CD4-positive, alpha-beta T cell treated with Interleukin-2 at 100 ng/mL for 4 hours (primary cell): ENCODE data around the gene ATP10D.
"Not testable (repeated sequence)": the region's sequence is repeated elsewhere in the genome, so short reads cannot be mapped to it uniquely, and the experiment has no call there.

Experiments used
- DNase-seq: peaks from one replicate; pipeline ENCODE4 v3.0.0-alpha.2; 2020; ENCODE audit warnings: low spot score

Gene ATP10D

GRCh38 chr4:47485047-47485692 lies at the start of gene ATP10D:
TSS of gene ATP10D (plus strand) at chr4:47485275. CDS start at chr4:47512541, 27,266 bp downstream.
- peak; percentile 69 for DNase-seq

DNA sequence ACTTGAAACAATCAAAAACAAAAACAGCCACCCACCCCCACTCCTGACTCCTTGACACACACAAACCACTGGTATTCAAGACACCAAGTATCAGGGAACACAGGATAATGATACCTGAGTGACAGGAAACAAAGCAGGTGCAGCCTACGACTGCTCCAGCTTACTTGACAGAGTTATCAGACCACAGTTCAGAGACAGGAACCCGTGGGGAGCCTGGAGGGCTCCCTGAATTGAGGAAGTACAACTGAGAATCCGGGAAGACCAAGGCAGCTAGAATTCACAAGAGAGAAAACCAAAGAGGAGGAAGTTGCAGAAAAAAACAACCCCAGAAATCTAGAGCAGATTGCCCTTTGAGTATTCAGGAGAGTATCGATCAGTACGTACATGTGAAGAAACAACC lies 42.1 kb upstream of the ATP10D start:
- no peak for DNase-seq

GRCh38 chr4:47444031-47444430 lies 41.0 kb upstream of the ATP10D start:
- DNase-seq, result no peak

DNA sequence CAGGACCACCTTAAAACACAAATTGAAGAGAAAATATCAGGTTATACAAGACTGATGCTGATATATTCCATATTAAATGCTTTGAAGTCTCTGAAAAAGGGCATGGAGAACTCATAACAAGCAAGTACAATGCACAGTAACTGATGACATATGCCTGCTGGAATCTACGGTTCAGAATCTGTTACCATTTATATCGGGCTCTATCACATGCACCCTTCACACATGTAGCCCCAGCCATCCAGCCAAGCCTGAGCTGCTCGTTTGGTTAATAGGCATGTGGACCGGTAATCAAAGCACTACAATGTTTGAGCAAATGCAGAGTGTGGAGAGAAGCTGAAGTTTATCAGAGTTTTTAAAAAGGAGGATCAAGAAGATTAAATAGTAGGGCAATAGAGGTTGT lies 33.4 kb upstream of the ATP10D start:
- DNase-seq, result no peak

- DNase-seq, result no peak
These were observed 22.3 kb upstream of the ATP10D start for GRCh38 chr4:47462799-47463234.

GRCh38 chr4:47463235-47463956 lies 21.7 kb upstream of the ATP10D start, which contains the start of gene COMMD8:
TSS of gene COMMD8 (minus strand) at chr4:47463702. CDS start at chr4:47463651, 51 bp downstream.
- DNase-seq, result peak; percentile 98

GRCh38 chr4:47465004-47465403 lies 20.1 kb upstream of the ATP10D start:
- DNase-seq, result no peak

DNA sequence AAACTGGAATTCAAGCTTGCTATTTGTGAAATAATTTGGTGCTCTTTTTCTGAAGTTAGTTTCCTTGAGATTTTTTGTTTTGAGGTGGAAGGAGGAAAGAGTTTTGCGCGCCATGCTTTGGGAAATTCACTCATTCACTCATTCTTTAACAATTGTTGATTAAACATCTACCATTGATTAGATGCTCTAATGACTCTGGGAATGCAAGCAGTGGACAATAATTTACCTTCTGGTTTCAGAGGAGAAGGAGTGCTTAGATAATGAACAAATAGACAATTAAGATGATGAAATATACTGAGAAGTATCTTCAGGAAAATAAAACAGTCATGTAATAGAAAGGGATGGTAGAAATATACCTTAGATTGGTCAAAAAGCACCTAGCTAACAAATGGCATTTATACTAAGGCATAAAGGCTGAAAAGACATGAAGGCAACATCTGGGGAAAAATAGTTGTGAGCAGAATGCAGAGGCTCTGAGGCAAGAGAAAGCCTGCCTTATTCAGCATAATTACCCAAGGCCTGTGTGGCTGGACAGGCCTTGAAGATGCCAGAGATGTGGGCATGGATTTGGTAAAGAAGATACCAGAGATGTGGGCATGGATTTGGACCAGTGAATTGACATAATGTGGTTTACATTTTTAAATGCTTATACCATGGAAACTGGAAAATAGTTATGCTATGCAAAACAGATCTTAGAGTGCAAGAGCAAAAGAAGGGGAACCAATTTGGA lies 18.9 kb upstream of the ATP10D start:
- DNase-seq, result no peak

- DNase-seq, result no peak
These were observed 16.2 kb upstream of the ATP10D start for GRCh38 chr4:47468706-47469365.

GRCh38 chr4:47469951-47470350 lies 15.1 kb upstream of the ATP10D start:
- no peak for DNase-seq

DNA sequence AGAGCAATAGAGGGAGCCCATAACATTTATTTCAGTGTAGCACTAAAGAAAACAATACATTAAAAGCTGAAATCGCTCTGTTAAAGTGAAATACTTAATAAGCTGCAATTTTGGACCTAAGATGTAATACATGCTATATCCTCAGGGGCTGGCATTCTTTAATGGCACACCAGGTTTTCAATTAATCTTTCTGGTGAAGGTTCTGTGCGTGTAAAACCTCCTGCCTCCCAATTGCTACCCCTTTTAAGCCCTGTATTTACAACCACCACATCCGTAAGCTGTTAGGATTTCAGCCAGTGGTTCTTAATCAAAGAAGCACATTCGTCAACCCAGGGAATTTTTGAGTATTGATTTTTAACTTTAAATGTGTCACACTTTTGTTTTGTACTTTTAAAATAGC lies 14.0 kb upstream of the ATP10D start:
- no peak for DNase-seq

- no peak for DNase-seq
These were observed 13.5 kb upstream of the ATP10D start for GRCh38 chr4:47471591-47471990.

GRCh38 chr4:47473141-47473750 lies 11.8 kb upstream of the ATP10D start:
- DNase-seq, result no peak

- DNase-seq, result no peak
These were observed 10.3 kb upstream of the ATP10D start for GRCh38 chr4:47474799-47475198.

DNA sequence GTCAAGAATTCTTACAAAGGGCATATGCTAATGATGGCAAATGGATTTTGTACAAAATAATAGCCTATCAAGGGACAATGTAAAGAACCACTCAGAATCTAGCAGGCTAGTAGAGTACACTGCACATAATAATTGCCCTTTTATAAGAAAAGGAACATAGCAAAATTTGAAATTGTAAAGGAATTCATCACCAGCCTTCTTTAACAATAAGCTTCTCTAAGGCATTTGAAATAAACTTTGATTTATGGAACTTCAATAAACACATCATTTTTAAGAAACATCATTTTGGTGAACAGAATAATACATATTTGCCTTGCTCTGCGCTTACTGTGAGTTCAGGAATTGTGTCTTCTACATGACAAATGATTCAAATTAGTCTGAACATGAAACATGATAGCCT lies 9.7 kb upstream of the ATP10D start:
- no peak for DNase-seq

DNA sequence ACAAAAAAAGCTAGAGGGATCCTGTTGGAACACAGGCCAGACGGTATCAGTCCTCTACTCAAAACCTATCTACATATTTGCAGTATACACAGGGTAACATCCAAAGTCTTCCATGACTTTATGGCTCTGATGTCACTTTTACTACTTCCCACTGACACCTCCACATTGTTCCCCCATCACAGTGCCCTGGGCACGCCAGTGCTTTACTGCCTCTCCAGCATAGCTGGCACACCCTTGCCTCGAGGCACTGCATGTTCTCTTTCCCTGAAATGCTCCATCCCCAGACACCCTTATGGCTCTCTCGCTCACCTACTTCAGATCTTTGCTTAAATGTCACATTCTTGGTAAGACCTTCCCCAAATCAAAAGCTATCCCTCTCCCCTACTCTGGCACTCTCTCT lies 6.3 kb upstream of the ATP10D start:
- no peak for DNase-seq

DNA sequence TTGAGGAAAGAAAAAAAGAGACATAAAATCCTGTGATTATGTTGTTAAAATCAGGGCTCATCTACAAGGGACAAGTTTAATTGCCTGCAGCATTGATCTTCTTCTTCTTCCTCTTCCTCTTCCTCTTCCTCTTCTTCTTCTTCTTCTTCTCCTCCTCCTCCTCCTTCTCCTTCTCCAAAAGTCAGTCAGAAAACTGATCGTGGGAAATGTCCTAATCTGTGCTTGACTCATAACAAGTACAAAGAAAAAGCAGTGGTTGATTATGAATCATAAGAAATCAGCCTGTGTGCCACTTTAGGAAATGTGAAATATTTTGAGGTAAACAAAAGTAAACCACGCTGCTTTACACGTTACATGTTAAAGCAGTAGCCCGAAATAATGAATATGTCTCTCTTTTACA lies 2.7 kb upstream of the ATP10D start:
- peak; percentile 35 for DNase-seq

DNA sequence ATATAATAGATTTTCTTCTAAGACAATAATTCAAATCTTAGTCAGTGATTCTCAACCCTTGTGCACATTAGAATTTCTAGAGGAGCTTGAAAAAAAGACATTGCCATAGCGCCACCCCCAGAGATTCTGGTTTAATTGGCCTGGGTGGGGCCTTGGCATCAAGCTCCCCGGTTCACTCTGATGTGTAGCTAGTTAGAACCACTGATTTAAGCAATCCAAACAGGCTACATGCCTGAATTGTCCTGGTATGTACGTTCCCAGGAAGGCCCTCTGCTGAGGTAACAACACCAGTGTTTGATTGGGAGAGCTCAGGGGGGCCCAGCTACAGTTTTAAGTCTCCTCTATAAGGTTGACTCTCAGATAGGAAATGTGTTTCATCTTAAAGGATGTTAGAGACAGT lies 1.3 kb upstream of the ATP10D start:
- no peak for DNase-seq

- no peak for DNase-seq
These were observed 907 bp upstream of the ATP10D start for GRCh38 chr4:47484168-47484567.

DNA sequence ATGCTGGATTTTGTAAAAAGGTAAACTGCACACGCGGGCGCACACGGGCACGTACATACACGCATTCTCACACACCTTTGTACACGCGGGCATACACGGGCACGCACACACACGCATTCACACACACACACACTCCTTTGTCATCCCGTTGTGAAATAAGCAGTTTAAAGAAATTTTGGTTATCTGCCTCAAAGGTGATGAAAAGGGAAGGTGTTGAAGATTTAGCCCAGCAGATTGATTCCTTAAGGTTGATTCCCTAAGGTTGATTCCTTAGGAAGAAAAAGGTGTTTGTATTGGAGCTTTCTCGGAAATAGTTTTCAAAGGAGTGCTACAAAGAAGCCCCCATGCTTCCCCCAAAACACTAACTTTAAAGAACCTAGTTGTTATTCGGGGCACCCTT lies 693 bp downstream of the ATP10D start:
- DNase-seq, result no peak

GRCh38 chr4:47486231-47486673 lies 1.2 kb downstream of the ATP10D start:
- no peak for DNase-seq

DNA sequence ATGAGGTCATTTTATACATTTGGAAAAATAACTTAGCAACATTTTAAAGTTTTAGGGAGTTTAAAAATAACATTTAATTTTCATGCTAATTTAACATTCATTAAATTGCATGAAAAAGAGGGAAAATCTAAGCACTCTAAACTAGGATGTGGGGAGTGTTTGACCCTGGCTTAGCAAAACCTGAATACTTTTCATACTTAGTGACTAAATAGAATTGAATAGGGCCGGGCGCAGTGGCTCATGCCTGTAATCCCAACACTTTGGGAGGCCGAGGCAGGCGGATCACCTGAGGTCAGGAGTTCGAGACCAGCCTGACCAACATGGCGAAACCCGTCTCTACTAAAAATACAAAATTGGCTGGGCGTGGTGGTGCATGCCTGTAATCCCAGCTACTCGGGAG lies 1.7 kb downstream of the ATP10D start:
- not testable (repeated sequence) for DNase-seq
